Measurements from ENCODE around the gene TESMIN. TPM values are rescaled to one million over a fixed set of nuclear protein-coding genes. Genes with fewer than 3 reads are reported as not detected.

The TESMIN gene
- total RNA-seq, 2 donors from 2014 or later, result 0.29 to 0.52 TPM

- ATAC-seq (no peak), DNase-seq (no peak)
- intact Hi-C loops (cut with DNase I), result no loop called here
Observed at GRCh38 chr11:68688881-68689280, 62.4 kb downstream of the TESMIN start.

GRCh38 chr11:68687986-68688385 lies 63.3 kb downstream of the TESMIN start:
- no peak for DNase-seq
- ATAC-seq, result no peak
- intact Hi-C loops (cut with DNase I), result no loop called here

GRCh38 chr11:68687311-68687710 lies 64.0 kb downstream of the TESMIN start:
- intact Hi-C loops (cut with DNase I), result no loop called here
- DNase-seq (no peak), ATAC-seq (no peak)

GRCh38 chr11:68686486-68686885 lies 64.8 kb downstream of the TESMIN start:
- ATAC-seq, result no peak
- DNase-seq, result no peak
- intact Hi-C loops (cut with DNase I), result no loop called here

GRCh38 chr11:68685656-68686380 lies 65.5 kb downstream of the TESMIN start:
- ATAC-seq (no peak), DNase-seq (no peak)
- intact Hi-C loops (cut with DNase I), result no loop called here

- peak; percentile 38 to 59 for ATAC-seq
- intact Hi-C loops (cut with DNase I), result no loop called here
- no peak for DNase-seq
Observed at GRCh38 chr11:68684385-68685356, 66.6 kb downstream of the TESMIN start, which contains the start of gene GAL. GAL (plus strand) TSS chr11:68684544; CDS start chr11:68684924, 380 bp downstream.

- DNase-seq (no peak), ATAC-seq (peak in 1 of 2 donors; percentile 17)
- intact Hi-C loops (cut with DNase I), result no loop called here
Observed at GRCh38 chr11:68683536-68684384, 67.6 kb downstream of the TESMIN start.

GRCh38 chr11:68683121-68683520 lies 68.2 kb downstream of the TESMIN start:
- DNase-seq (no peak), ATAC-seq (no peak)
- intact Hi-C loops (cut with DNase I), result no loop called here

- intact Hi-C loops (cut with DNase I), result no loop called here
- DNase-seq, result no peak
Observed at GRCh38 chr11:68682531-68682961, 68.8 kb downstream of the TESMIN start.

GRCh38 chr11:68680541-68681231 lies 70.6 kb downstream of the TESMIN start:
- DNase-seq, result no peak

More at GRCh38 chr11:68682531-68682961, 68.8 kb downstream of the TESMIN start:
- no peak for ATAC-seq

GRCh38 chr11:68678031-68678441 lies 73.3 kb downstream of the TESMIN start:
- intact Hi-C loops (cut with DNase I), result no loop called here
- ATAC-seq (no peak), DNase-seq (no peak)

More at GRCh38 chr11:68680541-68681231, 70.6 kb downstream of the TESMIN start:
- no peak for ATAC-seq
- intact Hi-C loops (cut with DNase I), result no loop called here

- intact Hi-C loops (cut with DNase I), result no loop called here
- ATAC-seq, result peak; percentile 41 to 94
Observed at GRCh38 chr11:68677432-68677831, 73.9 kb downstream of the TESMIN start.

GRCh38 chr11:68674461-68674860 lies 76.9 kb downstream of the TESMIN start:
- intact Hi-C loops (cut with DNase I), result no loop called here
- DNase-seq (no peak), ATAC-seq (no peak)

More at GRCh38 chr11:68677432-68677831, 73.9 kb downstream of the TESMIN start:
- DNase-seq, result peak; percentile 57

- intact Hi-C loops (cut with DNase I), result no loop called here
- ATAC-seq, result no peak
- DNase-seq, result no peak
Observed at GRCh38 chr11:68673991-68674390, 77.3 kb downstream of the TESMIN start.

- DNase-seq, result no peak
- ATAC-seq, result no peak
- intact Hi-C loops (cut with DNase I), result no loop called here
Observed at GRCh38 chr11:68673306-68673945, 77.9 kb downstream of the TESMIN start.

GRCh38 chr11:68670208-68670992 lies 80.9 kb downstream of the TESMIN start:
- ATAC-seq (no peak), DNase-seq (no peak)
- intact Hi-C loops (cut with DNase I), result no loop called here
